Body of pancreas (tissue), 4 donors: ENCODE data around the gene CNP. TPM values are rescaled to one million over a fixed set of nuclear protein-coding genes. Genes with fewer than 3 reads are reported as not detected.
"Not testable (repeated sequence)": the region's sequence is repeated elsewhere in the genome, so short reads cannot be mapped to it uniquely, and the experiment has no call there.

Source experiments
- ATAC-seq: fragments of 150-250 bp; one replicate; pipeline ENCODE4 v1.9.1; 2016
- DNase-seq, 4 donors: peaks; one replicate each; pipeline ENCODE4 v3.0.0-alpha.2; 2019
- H3K27ac ChIP-seq, 4 donors: fragments of 200-600 bp; sonication (generic); 1 replicate in 3 of 4; 2 replicates in 1 of 4; pipeline versions ENCODE4 v1.5.1 to v1.6.1; 2016 to 2019; ENCODE audit warnings: mild to moderate bottlenecking in 1 of 4, mixed read lengths in 1 of 4, moderate library complexity in 1 of 4
- H3K27me3 ChIP-seq, 2 donors: fragments of 200-600 bp; sonication (generic); one replicate each; pipeline ENCODE4 v1.6.0; 2016; ENCODE audit warnings: mild to moderate bottlenecking in 1 of 2
- H3K36me3 ChIP-seq, 2 donors: fragments of 200-600 bp; sonication (generic); replicated peaks in 1 of 2; 2 replicates each; pipeline ENCODE4 v1.5.1; 2016; ENCODE audit warnings: low read depth in 2 of 2; ENCODE audit not compliant: insufficient read depth in 1 of 2
- H3K4me1 ChIP-seq: fragments of 200-600 bp; sonication (generic); one replicate; pipeline ENCODE4 v1.6.0; 2016
- H3K4me3 ChIP-seq, 2 donors: fragments of 200-600 bp; sonication (generic); 1 replicate in 1 of 2; 2 replicates in 1 of 2; pipeline ENCODE4 v1.5.1; 2016 to 2019
- H3K9me3 ChIP-seq, 3 donors: fragments of 200-600 bp; sonication (generic); 1 replicate in 2 of 3; 2 replicates in 1 of 3; pipeline ENCODE4 v1.5.1; 2016
- CTCF ChIP-seq, 7 experiments: fragments of 450-650 bp in 4 of 7; fragments of 200-600 bp in 3 of 7; sonication (generic) in 3 of 7; IDR thresholded peaks; one replicate each; pipeline ENCODE4 v1.5.1; 2016 to 2019; ENCODE audit warnings: antibody characterized with exemption in 7 of 7
- POLR2A ChIP-seq, 3 donors: fragments of 450-650 bp; IDR thresholded peaks; one replicate each; pipeline ENCODE4 v1.6.1; 2016; ENCODE audit warnings: antibody characterized with exemption in 3 of 3, mild to moderate bottlenecking in 2 of 3
- WGBS, 2 donors: methylation state at CpG; one replicate each; pipeline ENCODE4 v1.1.5; 2017; 5-methylcytosine and 5-hydroxymethylcytosine counted together
- intact Hi-C: fragments of 100-400 bp; cut with DNase I; formaldehyde crosslinking; loops from one replicate; pipeline ENCODE4 v1.15.1; 2023
- total RNA-seq, 2 donors: library from RNA; depleted of rRNA; stranded (reverse); fragments of >200 nt; gene quantifications; one replicate each; pipeline ENCODE4 v1.1.0, GENCODE V29; 2016

CNP gene
- total RNA-seq, 2 donors from 2014 or later: 36.3 to 70.2 TPM

DNA sequence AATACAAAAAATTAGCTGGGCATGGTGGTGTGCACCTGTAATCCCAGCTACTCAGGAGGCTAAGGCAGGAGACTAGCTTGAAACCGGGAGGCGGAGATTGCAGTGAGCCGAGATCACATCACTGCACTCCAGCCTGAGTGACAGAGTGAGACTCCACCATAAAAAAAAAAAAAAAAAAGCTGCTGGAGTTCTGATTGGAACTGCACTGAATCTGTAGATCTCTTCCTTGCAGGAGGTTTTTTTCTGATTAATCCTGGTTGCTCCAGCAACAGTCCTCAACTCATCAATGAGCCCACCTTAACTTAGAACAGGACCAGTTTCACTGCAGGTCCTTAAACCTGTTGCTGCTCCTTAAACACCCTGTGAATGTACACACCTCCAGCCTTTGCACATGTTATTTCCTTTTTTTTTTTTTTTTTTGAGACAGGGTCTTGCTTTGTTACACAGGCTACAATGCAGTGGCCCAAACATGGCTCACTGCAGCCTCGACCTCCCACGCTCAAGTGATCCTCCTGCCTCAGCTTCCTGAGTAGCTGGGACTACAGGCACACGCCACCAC, 37.8 kb upstream of the CNP start:
- Histone ChIP-seq H3K27ac (no peak overlapping the region), H3K4me3 (no peak overlapping the region), H3K4me1 (peaks cover 11% of the 10 kb centered on the region), H3K9me3 (no peaks in the 10 kb centered on the region), H3K36me3 (no peaks in the 10 kb centered on the region), H3K27me3 (no peaks in the 10 kb centered on the region)
- DNase-seq (no peak), ATAC-seq (no peak)
- intact Hi-C loops: no loop called here
- WGBS, 2 donors: 76 to 77% methylated on average over 6 of the region's 6 CpGs
- TF ChIP-seq POLR2A (IDR thresholded peaks at IDR 0.05): no peak
- TF ChIP-seq CTCF (IDR thresholded peaks at IDR 0.05): no peak

- DNase-seq: peak; percentile 97 to 99 (median 98)
- H3K27me3 ChIP-seq: no peaks in the 10 kb centered on the region
- H3K27ac ChIP-seq: peak within 1 kb of the TSS; percentile 72 to 88 (median 78)
- H3K4me1 ChIP-seq: peaks cover 11% of the 10 kb centered on the region
- 0 to 1% methylated on average over 39 to 43 of the region's 43 CpGs for WGBS, 2 donors
- intact Hi-C loops: no loop called here
- no peaks in the 10 kb centered on the region for H3K9me3 ChIP-seq
- no peaks in the 10 kb centered on the region for H3K36me3 ChIP-seq
- TF ChIP-seq POLR2A (IDR thresholded peaks at IDR 0.05) (peak; percentile 49 to 87 (median 85)), CTCF (IDR thresholded peaks at IDR 0.05) (peak; percentile 27 to 92 (median 72))
- peak within 1 kb of the TSS; percentile 6 to 11 for H3K4me3 ChIP-seq
- ATAC-seq: peak; percentile 99
Measured at GRCh38 chr17:41930009-41930832, 36.4 kb upstream of the CNP start, which contains the start of gene ODAD4. Gene ODAD4, plus strand, starts transcription at chr17:41930617. Its CDS starts 107 bp downstream, at chr17:41930724.

DNA sequence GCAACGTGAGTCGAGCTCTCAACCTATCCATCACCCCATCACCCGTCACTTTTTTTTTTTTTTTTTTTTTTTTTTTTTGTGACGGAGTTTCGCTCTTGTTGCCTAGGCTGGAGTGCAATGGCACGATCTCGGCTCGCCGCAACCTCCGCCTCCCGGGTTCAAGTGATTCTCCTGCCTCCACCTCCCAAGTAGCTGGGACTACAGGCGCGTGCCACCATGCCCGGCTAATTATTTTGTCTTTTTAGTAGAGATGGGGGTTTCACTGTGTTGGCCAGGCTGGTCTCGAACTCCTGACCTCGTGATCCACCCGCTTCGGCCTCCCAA, 35.8 kb upstream of the CNP start:
- DNase-seq, H3K36me3 ChIP-seq, ATAC-seq, H3K27me3 ChIP-seq, intact Hi-C loops, H3K9me3 ChIP-seq: not testable (repeated sequence)
- Histone ChIP-seq H3K27ac (peak overlapping the region in 2 of 4 donors; percentile 78), H3K4me3 (peak overlapping the region in 1 of 2 donors; percentile 6), H3K4me1 (peaks cover 11% of the 10 kb centered on the region)
- WGBS, 2 donors: 28 to 34% methylated on average over 18 of the region's 18 CpGs

- H3K9me3 ChIP-seq, DNase-seq, H3K36me3 ChIP-seq, intact Hi-C loops, H3K4me3 ChIP-seq, ATAC-seq, H3K27me3 ChIP-seq, H3K27ac ChIP-seq: not testable (repeated sequence)
- peaks cover 11% of the 10 kb centered on the region for H3K4me1 ChIP-seq
- 75 to 95% methylated on average over 4 of the region's 4 CpGs for WGBS, 2 donors
Measured at GRCh38 chr17:41931715-41932114, 34.9 kb upstream of the CNP start.

GRCh38 chr17:41932816-41933389, 33.7 kb upstream of the CNP start:
- H3K27me3 ChIP-seq: no peaks in the 10 kb centered on the region
- H3K4me3 ChIP-seq: no peak overlapping the region
- TF ChIP-seq CTCF (IDR thresholded peaks at IDR 0.05) (no peak), POLR2A (IDR thresholded peaks at IDR 0.05) (no peak)
- no peak for ATAC-seq
- 39 to 44% methylated on average over 2 of the region's 2 CpGs for WGBS, 2 donors
- peaks cover 19% of the 10 kb centered on the region for H3K4me1 ChIP-seq
- DNase-seq: no peak
- intact Hi-C loops: no loop called here
- H3K36me3 ChIP-seq: no peaks in the 10 kb centered on the region
- H3K27ac ChIP-seq: no peak overlapping the region
- no peaks in the 10 kb centered on the region for H3K9me3 ChIP-seq
